Mammary epithelial cell (primary cell): ENCODE measurements around the gene NOTO.

Experiments
- CTCF ChIP-seq, 2 donors: IDR thresholded peaks in 1 of 2; conservative IDR thresholded peaks in 1 of 2; 2 replicates each; pipeline ENCODE4 v1.5.1; 2011 to 2012; ENCODE audit warnings: inconsistent platforms in 2 of 2, low read length in 2 of 2, mild to moderate bottlenecking in 2 of 2, control low read depth in 1 of 2, low read depth in 1 of 2; ENCODE audit not compliant: insufficient read depth in 1 of 2; ENCODE audit errors: extremely low read depth in 1 of 2
- EZH2 ChIP-seq: IDR thresholded peaks from 2 replicates; pipeline ENCODE4 v1.6.1; 2012; ENCODE audit warnings: low read length, inconsistent platforms, borderline replicate concordance

- TF ChIP-seq CTCF (conservative IDR thresholded peaks at IDR 0.05 in 1 of 2, IDR thresholded peaks at IDR 0.05 in 1 of 2; ENCODE audit: extremely low read depth in 1 of 2, insufficient read depth in 1 of 2, low read depth in 1 of 2, low read length in 2 of 2) (no peak), EZH2 (no peak)
These were observed 55.2 kb downstream of the NOTO start for GRCh38 chr2:73257425-73258125.
